IMR-90 (cell line): ENCODE data around the gene IQCK. TPM values are rescaled to one million over a fixed set of nuclear protein-coding genes. Genes with fewer than 3 reads are reported as not detected.

ENCODE experiments used
- ATAC-seq: fragments of 200-7000 bp; cut with Tn5 transposase; 2 replicates; pipeline ENCODE4 v1.9.1; 2020; ENCODE audit warnings: low read depth, mild to moderate bottlenecking, moderate library complexity
- BruUV-seq: library from RNA; stranded (reverse); fragments of 400-500 nt; replicated peaks from 2 replicates; lab custom pipeline; 2021; lab: Mats Ljungman, UMichigan
- CTCF ChIA-PET: fragments of 300-600 bp; formaldehyde crosslinking; extraction: SDS; loops from one replicate; lab custom pipeline; 2021; ENCODE audit warnings: antibody characterized with exemption; lab: Yijun Ruan, JAX
- POLR2A ChIA-PET: fragments of 300-600 bp; sonication (Branson Sonifier 250); formaldehyde crosslinking; loops from one replicate; lab custom pipeline; 2022; ENCODE audit warnings: antibody characterized with exemption; ENCODE audit not compliant: unreplicated experiment; lab: Charles Lee
- DNase-seq: peaks from one replicate; pipeline ENCODE4 v3.0.0; 2013
- H2AFZ ChIP-seq: replicated peaks from 2 replicates; pipeline ENCODE3; 2013; ENCODE audit warnings: low read length, mild to moderate bottlenecking; ENCODE audit not compliant: poor library complexity
- H2AK5ac ChIP-seq: 2 replicates; pipeline ENCODE4 v1.6.1; 2013; ENCODE audit warnings: low read depth, low read length, inconsistent platforms
- H2AK9ac ChIP-seq: replicated peaks from 2 replicates; pipeline ENCODE3; 2013; ENCODE audit warnings: mild to moderate bottlenecking, low read depth, low read length, moderate library complexity; ENCODE audit not compliant: poor library complexity
- H2BK120ac ChIP-seq: 2 replicates; pipeline ENCODE4 v1.6.1; 2013; ENCODE audit warnings: low read depth, low read length, inconsistent platforms
- H2BK15ac ChIP-seq: 3 replicates; pipeline ENCODE4 v1.6.1; 2013; ENCODE audit warnings: low read depth, low read length, inconsistent platforms
- H2BK20ac ChIP-seq: 2 replicates; pipeline ENCODE4 v1.6.1; 2013; ENCODE audit warnings: low read depth, mild to moderate bottlenecking, inconsistent platforms, low read length, moderate library complexity
- H2BK5ac ChIP-seq: 2 replicates; pipeline ENCODE4 v1.6.1; 2013; ENCODE audit warnings: mild to moderate bottlenecking, low read depth, low read length, inconsistent platforms; ENCODE audit not compliant: poor library complexity, severe bottlenecking
- H3K14ac ChIP-seq: replicated peaks from 2 replicates; pipeline ENCODE4 v1.6.1; 2013; ENCODE audit warnings: low read depth, low read length, inconsistent platforms
- H3K18ac ChIP-seq: 2 replicates; pipeline ENCODE4 v1.6.1; 2013; ENCODE audit warnings: low read depth, low read length, control low read depth
- H3K23ac ChIP-seq: 2 replicates; pipeline ENCODE4 v1.6.1; 2013; ENCODE audit warnings: low read depth, low read length, inconsistent platforms
- H3K27ac ChIP-seq: 2 replicates; pipeline ENCODE4 v1.5.1; 2013; ENCODE audit warnings: mild to moderate bottlenecking, control low read depth, low read length; ENCODE audit not compliant: insufficient read depth
- H3K27me3 ChIP-seq: 2 replicates; pipeline ENCODE4 v1.6.1; 2013; ENCODE audit warnings: low read length; ENCODE audit not compliant: control insufficient read depth, insufficient read depth
- H3K36me3 ChIP-seq: 2 replicates; pipeline ENCODE4 v1.6.1; 2013; ENCODE audit warnings: low read length, mixed read lengths; ENCODE audit not compliant: control insufficient read depth, insufficient read depth
- H3K4ac ChIP-seq: 2 replicates; pipeline ENCODE4 v1.6.1; 2013; ENCODE audit warnings: low read depth, low read length, inconsistent platforms
- H3K4me1 ChIP-seq: 2 replicates; pipeline ENCODE4 v1.6.1; 2013; ENCODE audit warnings: low read length, mixed read lengths; ENCODE audit not compliant: control insufficient read depth, insufficient read depth
- H3K4me2 ChIP-seq: 2 replicates; pipeline ENCODE4 v1.6.1; 2013; ENCODE audit warnings: low read depth, mild to moderate bottlenecking, control low read depth, low read length, moderate library complexity
- H3K4me3 ChIP-seq: 2 replicates; pipeline ENCODE4 v1.5.1; 2013; ENCODE audit warnings: low read depth, mild to moderate bottlenecking, control low read depth, low read length, moderate library complexity; ENCODE audit not compliant: insufficient read depth
- H3K56ac ChIP-seq: 2 replicates; pipeline ENCODE4 v1.6.1; 2013; ENCODE audit warnings: low read length, inconsistent platforms; ENCODE audit not compliant: insufficient read depth; ENCODE audit errors: extremely low read depth
- H3K79me1 ChIP-seq, 2 experiments: 2 replicates each; pipeline ENCODE4 v1.6.1; 2013; ENCODE audit warnings: low read length in 2 of 2, inconsistent platforms in 1 of 2, low read depth in 1 of 2
- H3K9ac ChIP-seq: 2 replicates; pipeline ENCODE4 v1.6.1; 2013; ENCODE audit warnings: low read depth, low read length, control low read depth
- H3K9me1 ChIP-seq: 2 replicates; pipeline ENCODE4 v1.6.1; 2013; ENCODE audit warnings: low read length, inconsistent platforms; ENCODE audit not compliant: insufficient read depth
- H3K9me3 ChIP-seq: 2 replicates; pipeline ENCODE4 v1.6.1; 2013; ENCODE audit warnings: low read length; ENCODE audit not compliant: control insufficient read depth, insufficient read depth
- H4K20me1 ChIP-seq: 2 replicates; pipeline ENCODE4 v1.6.1; 2013; ENCODE audit warnings: low read length, inconsistent platforms; ENCODE audit not compliant: insufficient read depth
- H4K5ac ChIP-seq: 2 replicates; pipeline ENCODE4 v1.6.1; 2013; ENCODE audit warnings: mild to moderate bottlenecking, low read depth, low read length, control low read depth
- H4K8ac ChIP-seq, 2 experiments: 2 replicates each; pipeline ENCODE4 v1.6.1; 2013; ENCODE audit warnings: low read depth in 2 of 2, low read length in 2 of 2, control low read depth in 1 of 2, inconsistent platforms in 1 of 2
- H4K91ac ChIP-seq: 2 replicates; pipeline ENCODE4 v1.6.1; 2013; ENCODE audit warnings: low read depth, low read length, inconsistent platforms; ENCODE audit not compliant: insufficient read depth
- BHLHE40 ChIP-seq: fragments of 150-350 bp; IDR thresholded peaks from 2 replicates; pipeline ENCODE4 v1.6.1; 2016; ENCODE audit warnings: mild to moderate bottlenecking, low read depth, low read length
- CEBPB ChIP-seq: IDR thresholded peaks from 2 replicates; pipeline ENCODE4 v1.6.1; 2012; ENCODE audit warnings: low read depth, low read length, improper control_type of control experiment
- CHD1 ChIP-seq: IDR thresholded peaks from 2 replicates; pipeline ENCODE4 v1.6.1; 2012; ENCODE audit warnings: low read depth, low read length, improper control_type of control experiment
- ELK1 ChIP-seq: fragments of 150-350 bp; IDR thresholded peaks from 2 replicates; pipeline ENCODE4 v1.6.1; 2016; ENCODE audit warnings: low read depth, mild to moderate bottlenecking, low read length, moderate library complexity, borderline replicate concordance
- FOS ChIP-seq: fragments of 150-350 bp; IDR thresholded peaks from 2 replicates; pipeline ENCODE4 v1.6.1; 2016; ENCODE audit warnings: low read depth, low read length
- MAFK ChIP-seq: IDR thresholded peaks from 2 replicates; pipeline ENCODE4 v1.6.1; 2012; ENCODE audit warnings: low read depth, low read length, improper control_type of control experiment
- MAZ ChIP-seq: IDR thresholded peaks from 2 replicates; pipeline ENCODE4 v1.6.1; 2012; ENCODE audit warnings: low read depth, mild to moderate bottlenecking, low read length, improper control_type of control experiment, moderate library complexity, borderline replicate concordance
- MXI1 ChIP-seq: IDR thresholded peaks from 2 replicates; pipeline ENCODE4 v1.6.1; 2012; ENCODE audit warnings: low read depth, mild to moderate bottlenecking, low read length, moderate library complexity, borderline replicate concordance
- NFE2L2 ChIP-seq: fragments of 150-350 bp; IDR thresholded peaks from 2 replicates; pipeline ENCODE4 v1.6.1; 2016; ENCODE audit warnings: low read depth, mild to moderate bottlenecking, low read length
- POLR2A ChIP-seq: IDR thresholded peaks from 2 replicates; pipeline ENCODE4 v1.6.1; 2012; ENCODE audit warnings: mild to moderate bottlenecking, low read depth, low read length
- RAD21 ChIP-seq: IDR thresholded peaks from 2 replicates; pipeline ENCODE4 v1.6.1; 2012; ENCODE audit warnings: low read length, improper control_type of control experiment
- RCOR1 ChIP-seq: IDR thresholded peaks from 2 replicates; pipeline ENCODE4 v1.6.1; 2012; ENCODE audit warnings: mild to moderate bottlenecking, low read length, improper control_type of control experiment; ENCODE audit not compliant: insufficient replicate concordance
- RFX5 ChIP-seq: IDR thresholded peaks from 2 replicates; pipeline ENCODE4 v1.8.0; 2012; ENCODE audit warnings: low read depth, mild to moderate bottlenecking, low read length, moderate library complexity
- SMC3 ChIP-seq: fragments of 150-350 bp; IDR thresholded peaks from 2 replicates; pipeline ENCODE4 v1.6.1; 2016; ENCODE audit warnings: low read depth, mild to moderate bottlenecking, antibody characterized with exemption, low read length, moderate library complexity
- USF2 ChIP-seq: fragments of 150-350 bp; IDR thresholded peaks from 2 replicates; pipeline ENCODE4 v1.6.1; 2017; ENCODE audit warnings: mild to moderate bottlenecking, antibody characterized with exemption, low read length, low read depth
- WGBS, 2 experiments: methylation state at CpG; one replicate each; pipeline versions ENCODE4 v1.1.5 to v1.1.7; 2013; ENCODE audit warnings: missing lambda C conversion rate in 2 of 2; ENCODE audit not compliant: insufficient read length in 1 of 2; ENCODE audit errors: extremely low coverage in 2 of 2; 5-methylcytosine and 5-hydroxymethylcytosine counted together
- dilution Hi-C: fragments of 300-500 bp; cut with HindIII; formaldehyde crosslinking; loops from one replicate; pipeline ENCODE4 v1.14.3; 2018; ENCODE audit warnings: low sequenced_read_pairs; ENCODE audit not compliant: unreplicated experiment
- in situ Hi-C: fragments of 300-500 bp; cut with MboI; formaldehyde crosslinking; loops from 3 replicates; pipeline ENCODE4 v1.14.3; 2019; ENCODE audit warnings: low sequenced_read_pairs, inconsistent platforms, mixed read lengths
- intact Hi-C: fragments of 100-400 bp; cut with micrococcal nuclease; formaldehyde crosslinking; loops from 2 replicates; pipeline ENCODE4 v1.10.0; 2022
- polyA plus RNA-seq, 3 experiments: library from polyadenylated mRNA; depleted of rRNA; stranded (reverse); fragments of >200 nt; gene quantifications; 2 replicates each; pipeline ENCODE4 v1.2.3, GENCODE V29; 2012; ENCODE audit warnings: low replicate concordance in 1 of 3
- total RNA-seq: library from RNA; depleted of rRNA; stranded (reverse); fragments of >200 nt; gene quantifications from 2 replicates; pipeline ENCODE4 v1.2.3, GENCODE V29; 2012
- TF ChIP-seq, protein P1 (sequence below): conservative IDR thresholded peaks from 2 replicates; pipeline ENCODE4 v1.5.1; 2012; ENCODE audit warnings: mild to moderate bottlenecking, low read depth, low read length, improper control_type of control experiment

Gene IQCK
- total and polyA plus RNA-seq, 2 of the 4 experiments (the other 2 are of a cell fraction) = 4.1 to 5.4 TPM

GRCh38 chr16:19802612-19803011 lies 84.5 kb downstream of the IQCK start:
- H3K18ac ChIP-seq = no peak overlapping the region
- H3K4me3 ChIP-seq = no peak overlapping the region
- H2AFZ ChIP-seq = no peak overlapping the region
- H3K36me3 ChIP-seq = no peaks in the 10 kb centered on the region
- H3K23ac ChIP-seq = no peak overlapping the region
- no peak overlapping the region for H4K8ac ChIP-seq
- peaks cover 8% of the 10 kb centered on the region for H3K9me3 ChIP-seq
- ChIA-PET CTCF (no interaction called here), POLR2A (no interaction called here)
- H3K79me1 ChIP-seq = no peaks in the 10 kb centered on the region
- H3K9me1 ChIP-seq = no peaks in the 10 kb centered on the region
- H3K4ac ChIP-seq = no peak overlapping the region
- H4K5ac ChIP-seq = no peak overlapping the region
- WGBS, 2 experiments = no CpG with 5 or more reads among the region's 8 CpGs
- H3K27me3 ChIP-seq = no peaks in the 10 kb centered on the region
- dilution Hi-C loops (no loop called here), in situ Hi-C loops (no loop called here), intact Hi-C loops (no loop called here)
- H2BK20ac ChIP-seq = no peak overlapping the region
- H3K9ac ChIP-seq = no peak overlapping the region
- TF ChIP-seq USF2 = no peak
- TF ChIP-seq BHLHE40 = no peak
- no peak for TF ChIP-seq MAZ
- no peak for TF ChIP-seq NFE2L2
- TF ChIP-seq POLR2A = no peak
- no peak for TF ChIP-seq MAFK
- no peak for TF ChIP-seq FOS
- TF ChIP-seq SMC3 = no peak
- TF ChIP-seq CEBPB = no peak
- no peak for TF ChIP-seq RCOR1
- no peak for TF ChIP-seq RFX5
- TF ChIP-seq, protein P1, sequence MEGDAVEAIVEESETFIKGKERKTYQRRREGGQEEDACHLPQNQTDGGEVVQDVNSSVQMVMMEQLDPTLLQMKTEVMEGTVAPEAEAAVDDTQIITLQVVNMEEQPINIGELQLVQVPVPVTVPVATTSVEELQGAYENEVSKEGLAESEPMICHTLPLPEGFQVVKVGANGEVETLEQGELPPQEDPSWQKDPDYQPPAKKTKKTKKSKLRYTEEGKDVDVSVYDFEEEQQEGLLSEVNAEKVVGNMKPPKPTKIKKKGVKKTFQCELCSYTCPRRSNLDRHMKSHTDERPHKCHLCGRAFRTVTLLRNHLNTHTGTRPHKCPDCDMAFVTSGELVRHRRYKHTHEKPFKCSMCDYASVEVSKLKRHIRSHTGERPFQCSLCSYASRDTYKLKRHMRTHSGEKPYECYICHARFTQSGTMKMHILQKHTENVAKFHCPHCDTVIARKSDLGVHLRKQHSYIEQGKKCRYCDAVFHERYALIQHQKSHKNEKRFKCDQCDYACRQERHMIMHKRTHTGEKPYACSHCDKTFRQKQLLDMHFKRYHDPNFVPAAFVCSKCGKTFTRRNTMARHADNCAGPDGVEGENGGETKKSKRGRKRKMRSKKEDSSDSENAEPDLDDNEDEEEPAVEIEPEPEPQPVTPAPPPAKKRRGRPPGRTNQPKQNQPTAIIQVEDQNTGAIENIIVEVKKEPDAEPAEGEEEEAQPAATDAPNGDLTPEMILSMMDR = no peak
- TF ChIP-seq MXI1 = no peak
- no peak for TF ChIP-seq CHD1
- no peak for TF ChIP-seq ELK1
- TF ChIP-seq RAD21 = no peak
- H3K27ac ChIP-seq = no peak overlapping the region
- H4K91ac ChIP-seq = 0 out of 2 replicates have a peak overlapping the region, but pooled peaks have one; percentile 21
- H2BK15ac ChIP-seq = no peak overlapping the region
- H2BK120ac ChIP-seq = no peak overlapping the region
- H3K4me1 ChIP-seq = no peaks in the 10 kb centered on the region
- H2AK9ac ChIP-seq = no peak overlapping the region
- no peak overlapping the region for H2BK5ac ChIP-seq
- H3K14ac ChIP-seq = no peak overlapping the region
- ATAC-seq (no peak), DNase-seq (no peak)
- no peak overlapping the region for H3K4me2 ChIP-seq
- BruUV-seq = no TSS peak
- H3K56ac ChIP-seq = no peak overlapping the region
- H4K20me1 ChIP-seq = no peaks in the 10 kb centered on the region; the same call in 1 of the 2 replicates
- no peak overlapping the region; the same call in 1 of the 2 replicates for H2AK5ac ChIP-seq
